Activated T-helper 17 cell treated with anti-CD3 and anti-CD28 coated beads, Interleukin-2, amount 50 U/mL, for 72 hours (primary cell): ENCODE data around the gene MARK4. TPM values are rescaled to one million over a fixed set of nuclear protein-coding genes. Genes with fewer than 3 reads are reported as not detected.

Experiments
- ATAC-seq: fragments of 150-1000 bp; cut with Tn5 transposase; replicated peaks from 2 replicates; pipeline ENCODE4 v1.10.0; 2021; ENCODE audit warnings: mild to moderate bottlenecking, moderate library complexity
- H3K27ac Mint-ChIP-seq: one replicate; pipeline ENCODE4 v1.8.0; 2022; ENCODE audit warnings: mixed read lengths
- H3K27me3 Mint-ChIP-seq: one replicate; pipeline ENCODE4 v1.8.0; 2022; ENCODE audit warnings: mixed read lengths
- H3K36me3 Mint-ChIP-seq: one replicate; pipeline ENCODE4 v1.8.0; 2022; ENCODE audit warnings: low read depth, mild to moderate bottlenecking, mixed read lengths
- H3K4me1 Mint-ChIP-seq: one replicate; pipeline ENCODE4 v1.8.0; 2022; ENCODE audit warnings: mixed read lengths
- H3K4me3 Mint-ChIP-seq: one replicate; pipeline ENCODE4 v1.8.0; 2022; ENCODE audit warnings: mild to moderate bottlenecking, mixed read lengths
- H3K9me3 Mint-ChIP-seq: one replicate; pipeline ENCODE4 v1.8.0; 2022; ENCODE audit warnings: mixed read lengths
- total RNA-seq, 2 donors: library from RNA; stranded (reverse); gene quantifications; one replicate each; pipeline ENCODE4 v1.2.3, GENCODE V29; 2022

The MARK4 gene
- total RNA-seq, 2 donors from 2014 or later: 21.8 to 26.6 TPM

DNA sequence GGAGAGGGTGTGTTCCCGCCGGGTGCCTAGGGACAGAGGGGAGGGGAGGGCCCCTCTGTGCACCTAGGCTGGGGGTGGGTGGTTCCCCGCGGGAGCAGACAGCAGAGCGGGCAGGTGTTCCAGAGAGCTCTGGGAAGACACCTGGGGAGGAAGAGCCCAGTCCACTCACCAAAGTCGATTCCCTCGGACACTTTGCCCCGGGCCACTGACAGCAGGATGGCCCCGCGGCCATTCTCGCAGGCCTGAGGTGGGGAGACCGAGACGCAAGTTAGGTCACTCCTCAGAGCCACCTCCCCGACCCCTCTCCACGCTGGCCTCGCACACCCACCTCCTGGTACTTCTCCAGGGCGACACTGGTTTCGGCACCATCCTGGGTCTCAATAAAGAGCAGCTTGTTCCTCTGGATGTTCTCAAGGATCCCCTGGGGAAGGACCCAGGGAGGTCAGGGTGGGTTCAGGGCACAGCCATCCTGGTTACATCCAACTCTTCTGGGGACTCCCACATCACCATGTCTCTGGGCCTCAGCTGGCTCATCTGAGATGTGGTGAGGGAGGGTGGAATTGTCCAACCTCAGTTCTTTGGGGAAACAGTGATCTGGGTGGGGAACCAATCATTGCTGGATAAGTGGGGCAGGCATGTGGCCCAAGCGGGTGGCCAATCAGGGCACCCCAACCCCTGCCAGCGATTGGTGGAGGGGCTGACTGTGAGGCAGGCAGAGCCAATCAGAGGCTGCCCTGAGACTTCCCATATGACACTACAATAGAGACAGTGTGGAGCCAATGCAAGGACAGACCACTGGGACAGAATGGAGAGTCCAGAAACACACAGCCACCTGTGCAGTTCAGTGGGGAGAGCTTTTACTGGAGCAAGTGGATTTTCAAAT, 102.1 kb downstream of the MARK4 start:
- no peaks in the 10 kb centered on the region for H3K4me1 Mint-ChIP-seq
- no peaks in the 10 kb centered on the region for H3K27me3 Mint-ChIP-seq
- no peak overlapping the region for H3K27ac Mint-ChIP-seq
- ATAC-seq: no peak
- H3K9me3 Mint-ChIP-seq: no peaks in the 10 kb centered on the region
- peaks cover 5% of the 10 kb centered on the region for H3K36me3 Mint-ChIP-seq
- H3K4me3 Mint-ChIP-seq: no peak overlapping the region

DNA sequence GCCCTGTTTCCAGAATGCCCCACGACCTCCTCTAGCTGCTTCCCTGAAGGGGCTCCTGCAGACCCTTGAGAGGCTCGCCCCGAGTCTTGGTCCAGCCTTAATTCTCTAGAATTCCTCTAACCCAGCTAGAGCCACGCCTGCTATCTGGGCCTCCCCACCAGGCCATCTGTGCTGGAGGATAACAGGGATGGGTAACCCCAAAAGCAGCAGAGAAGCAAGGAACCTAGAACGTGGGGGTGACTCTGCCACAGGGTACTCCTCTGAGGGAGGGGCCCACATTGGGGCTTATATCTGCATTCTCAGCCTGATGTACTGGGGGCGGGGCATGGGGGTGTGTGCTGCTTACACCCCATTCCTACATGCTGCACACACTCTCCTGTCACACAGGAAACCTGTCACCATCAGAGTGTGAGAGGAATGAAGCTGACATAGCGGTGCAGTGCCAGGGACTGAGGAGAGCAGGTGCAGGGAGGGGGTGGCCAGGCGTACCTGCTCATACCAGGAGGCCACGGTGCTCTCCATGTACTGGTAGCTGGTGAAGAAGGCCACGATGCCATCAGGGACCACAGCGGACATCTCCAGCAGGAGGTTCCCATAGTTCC, 103.3 kb downstream of the MARK4 start:
- Mint-ChIP-seq H3K27ac (no peak overlapping the region), H3K36me3 (peaks cover 15% of the 10 kb centered on the region), H3K4me3 (no peak overlapping the region), H3K9me3 (no peaks in the 10 kb centered on the region), H3K27me3 (no peaks in the 10 kb centered on the region), H3K4me1 (no peaks in the 10 kb centered on the region)
- no peak for ATAC-seq

Other genes starting within 250 kb of the MARK4 start
- gene RELB, start 249.8 kb upstream of the MARK4 start, total RNA-seq: 10 to 100 TPM; 41.4 to 52.0 TPM
- 10 to 100 TPM; 87.5 TPM for gene CLASRP, start 212.2 kb upstream of the MARK4 start, total RNA-seq
- gene ZNF296, start 174.8 kb upstream of the MARK4 start, total RNA-seq: 10 to 100 TPM in 1 of 2 donors, 1 to 10 TPM in 1; 6.7 to 11.6 TPM
- gene GEMIN7, start 172.0 kb upstream of the MARK4 start, total RNA-seq: 10 to 100 TPM; 56.9 to 57.2 TPM
- gene PPP1R37, start 158.1 kb upstream of the MARK4 start, total RNA-seq: 10 to 100 TPM; 19.8 to 27.7 TPM
- under 1 TPM; 0.06 to 0.40 TPM for gene NKPD1, start 90.3 kb upstream of the MARK4 start, total RNA-seq
- 10 to 100 TPM; 12.9 to 32.1 TPM for gene TRAPPC6A, start 73.0 kb upstream of the MARK4 start, total RNA-seq
- 10 to 100 TPM; 13.9 to 16.7 TPM for gene BLOC1S3, start 72.5 kb upstream of the MARK4 start, total RNA-seq
- not detected for gene EXOC3L2, start 5.9 kb upstream of the MARK4 start, total RNA-seq
- not detected for gene CKM, start 71.6 kb downstream of the MARK4 start, total RNA-seq
- under 1 TPM in 1 of 2 donors, not detected in 1; 0.24 TPM for gene KLC3, start 89.5 kb downstream of the MARK4 start, total RNA-seq
- gene ERCC2, start 119.3 kb downstream of the MARK4 start, total RNA-seq: 10 to 100 TPM; 15.9 to 31.6 TPM
- 10 to 100 TPM; 21.0 to 66.8 TPM for gene PPP1R13L, start 153.8 kb downstream of the MARK4 start, total RNA-seq
- gene POLR1G, start 155.4 kb downstream of the MARK4 start, total RNA-seq: 10 to 100 TPM; 11.2 to 23.6 TPM
- 10 to 100 TPM; 27.6 to 33.2 TPM for gene ERCC1, start 172.6 kb downstream of the MARK4 start, total RNA-seq
- 10 to 100 TPM; 20.7 to 39.2 TPM for gene FOSB, start 216.7 kb downstream of the MARK4 start, total RNA-seq
- 1 to 10 TPM; 5.3 to 8.6 TPM for gene RTN2, start 245.8 kb downstream of the MARK4 start, total RNA-seq
- gene PPM1N, start 247.2 kb downstream of the MARK4 start, total RNA-seq: 1 to 10 TPM; 4.3 to 5.2 TPM